A673 (cell line): ENCODE data around the gene ADAMTS9. TPM values are rescaled to one million over a fixed set of nuclear protein-coding genes. Genes with fewer than 3 reads are reported as not detected.

Experiments used
- BruUV-seq: library from RNA; stranded (reverse); fragments of 400-500 nt; replicated peaks from 2 replicates; lab custom pipeline; 2021; lab: Mats Ljungman, UMichigan
- CTCF ChIA-PET: fragments of 300-600 bp; sonication (Branson Sonifier 250); formaldehyde crosslinking; loops from one replicate; lab custom pipeline; 2022; ENCODE audit warnings: antibody characterized with exemption; lab: Charles Lee
- POLR2A ChIA-PET: fragments of 300-600 bp; sonication (Branson Sonifier 250); formaldehyde crosslinking; loops from one replicate; lab custom pipeline; 2022; ENCODE audit warnings: antibody characterized with exemption; ENCODE audit not compliant: low non-redundant PET; lab: Charles Lee
- DNase-seq: peaks from one replicate; pipeline ENCODE4 v3.0.0-alpha.2; 2015; ENCODE audit warnings: low spot score
- H3K27ac ChIP-seq: fragments of 200-600 bp; sonication (generic); 2 replicates; pipeline ENCODE4 v1.5.1; 2016; ENCODE audit warnings: mixed run types, low read depth, mild to moderate bottlenecking, mixed read lengths, antibody characterized with exemption, low read length; ENCODE audit not compliant: poor library complexity, severe bottlenecking
- H3K27me3 ChIP-seq: fragments of 200-600 bp; sonication (generic); replicated peaks from 2 replicates; pipeline ENCODE4 v1.6.1; 2017; ENCODE audit warnings: mixed run types, low read depth, mild to moderate bottlenecking, mixed read lengths, antibody characterized with exemption, low read length; ENCODE audit not compliant: insufficient read depth, poor library complexity
- H3K36me3 ChIP-seq: fragments of 200-600 bp; sonication (generic); 2 replicates; pipeline ENCODE4 v1.6.1; 2016; ENCODE audit warnings: mixed run types, mild to moderate bottlenecking, mixed read lengths, antibody characterized with exemption, low read length; ENCODE audit not compliant: insufficient read depth, poor library complexity, severe bottlenecking
- H3K4me1 ChIP-seq: fragments of 200-600 bp; sonication (generic); 2 replicates; pipeline ENCODE4 v1.6.1; 2017; ENCODE audit warnings: mixed run types, mild to moderate bottlenecking, mixed read lengths, antibody characterized with exemption, low read length; ENCODE audit not compliant: insufficient read depth, poor library complexity, severe bottlenecking
- H3K4me3 ChIP-seq: fragments of 200-600 bp; sonication (generic); 2 replicates; pipeline ENCODE4 v1.5.1; 2016; ENCODE audit warnings: low read depth, mixed run types, mild to moderate bottlenecking, mixed read lengths, low read length; ENCODE audit not compliant: poor library complexity, severe bottlenecking
- H3K9me3 ChIP-seq: fragments of 200-600 bp; sonication (generic); 2 replicates; pipeline ENCODE4 v1.6.1; 2016; ENCODE audit warnings: mixed run types, low read depth, mild to moderate bottlenecking, mixed read lengths, antibody characterized with exemption, low read length; ENCODE audit not compliant: poor library complexity, severe bottlenecking
- CTCF ChIP-seq: fragments of 300-800, 200-600 bp; sonication (generic); conservative IDR thresholded peaks from 2 replicates; pipeline ENCODE4 v1.5.1; 2017; ENCODE audit warnings: low read depth, mild to moderate bottlenecking, antibody characterized with exemption, low read length, moderate library complexity, mixed read lengths
- EZH2 ChIP-seq: fragments of 200-600 bp; sonication (generic); IDR thresholded peaks from 2 replicates; pipeline ENCODE4 v1.6.1; 2017; ENCODE audit warnings: borderline replicate concordance, low read depth, mild to moderate bottlenecking, mixed read lengths, antibody characterized with exemption, low read length; ENCODE audit not compliant: poor library complexity, severe bottlenecking
- intact Hi-C: fragments of 100-400 bp; cut with micrococcal nuclease; formaldehyde crosslinking; loops from one replicate; pipeline ENCODE4 v1.10.0; 2022; ENCODE audit not compliant: unreplicated experiment
- total RNA-seq: library from RNA; stranded (reverse); gene quantifications from 2 replicates; pipeline ENCODE4 v1.2.3, GENCODE V29; 2021

Gene ADAMTS9
- total RNA-seq, 1 experiment from 2014 or later, result 0.26 TPM

GRCh38 chr3:64514889-64515288, 172.9 kb downstream of the ADAMTS9 start:
- TF ChIP-seq CTCF (no peak), EZH2 (no peak)
- ChIA-PET POLR2A (no interaction called here), CTCF (no interaction called here)
- Histone ChIP-seq H3K9me3 (no peaks in the 10 kb centered on the region), H3K27ac (no peak overlapping the region), H3K4me3 (no peak overlapping the region), H3K36me3 (no peaks in the 10 kb centered on the region), H3K27me3 (no peaks in the 10 kb centered on the region), H3K4me1 (no peaks in the 10 kb centered on the region)
- intact Hi-C loops, result no loop called here
- DNase-seq, result no peak
- BruUV-seq, result no TSS peak

DNA sequence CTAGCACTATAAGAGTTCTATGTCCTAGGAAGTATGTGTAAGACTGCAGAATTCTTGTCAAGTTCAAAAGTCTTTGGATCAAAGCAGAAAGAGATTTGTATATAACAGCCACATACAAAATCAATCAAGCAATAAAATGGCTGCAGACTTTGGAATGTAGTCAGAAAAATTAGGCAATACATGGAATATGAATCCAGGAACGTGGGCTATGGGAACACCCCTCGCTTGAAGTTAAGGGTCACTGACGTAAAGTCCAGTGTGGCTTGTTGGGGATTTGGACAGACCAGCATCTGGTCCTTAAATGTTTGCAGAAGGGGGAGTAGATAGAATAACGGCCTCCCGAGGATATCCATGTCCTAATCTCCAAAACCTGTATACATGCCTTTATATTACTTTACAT, 178.6 kb downstream of the ADAMTS9 start:
- no peak for TF ChIP-seq EZH2
- TF ChIP-seq CTCF, result no peak
- ChIA-PET CTCF (no interaction called here), POLR2A (no interaction called here)
- H3K27me3 ChIP-seq, result no peaks in the 10 kb centered on the region
- no peak for DNase-seq
- H3K27ac ChIP-seq, result no peak overlapping the region
- no peak overlapping the region for H3K4me3 ChIP-seq
- no peaks in the 10 kb centered on the region for H3K36me3 ChIP-seq
- intact Hi-C loops, result no loop called here
- H3K9me3 ChIP-seq, result no peaks in the 10 kb centered on the region
- no TSS peak for BruUV-seq
- no peaks in the 10 kb centered on the region for H3K4me1 ChIP-seq

DNA sequence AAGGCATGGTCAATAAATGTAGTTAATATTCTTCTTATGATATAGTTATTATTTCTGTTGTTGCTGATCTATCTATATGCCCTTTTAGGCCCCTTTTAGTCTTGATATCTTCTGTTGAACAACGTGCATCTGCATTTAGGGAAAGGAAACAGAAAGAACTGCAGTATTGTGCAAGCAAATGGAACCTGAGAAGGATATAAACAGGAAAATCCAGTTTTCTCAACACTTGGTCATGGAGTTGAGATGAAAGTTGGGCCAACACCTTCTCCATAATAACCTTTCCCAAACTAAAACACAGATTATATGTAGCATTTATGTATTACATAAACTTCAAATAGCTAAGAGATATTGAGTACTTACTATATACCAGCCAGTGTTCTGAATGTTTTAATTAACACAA, 179.7 kb downstream of the ADAMTS9 start:
- intact Hi-C loops, result no loop called here
- no peak for TF ChIP-seq EZH2
- TF ChIP-seq CTCF, result no peak
- no TSS peak for BruUV-seq
- Histone ChIP-seq H3K4me1 (no peaks in the 10 kb centered on the region), H3K9me3 (no peaks in the 10 kb centered on the region), H3K36me3 (no peaks in the 10 kb centered on the region), H3K27ac (no peak overlapping the region), H3K4me3 (no peak overlapping the region), H3K27me3 (no peaks in the 10 kb centered on the region)
- CTCF ChIA-PET, result no interaction called here
- POLR2A ChIA-PET, result no interaction called here
- no peak for DNase-seq
